ENCODE measurements around the gene RAB11FIP5. TPM values are rescaled to one million over a fixed set of nuclear protein-coding genes. Genes with fewer than 3 reads are reported as not detected.

RAB11FIP5 gene
- total RNA-seq, 6 experiments from 2014 or later: 4.5 to 12.7 (median 9.0) TPM

DNA sequence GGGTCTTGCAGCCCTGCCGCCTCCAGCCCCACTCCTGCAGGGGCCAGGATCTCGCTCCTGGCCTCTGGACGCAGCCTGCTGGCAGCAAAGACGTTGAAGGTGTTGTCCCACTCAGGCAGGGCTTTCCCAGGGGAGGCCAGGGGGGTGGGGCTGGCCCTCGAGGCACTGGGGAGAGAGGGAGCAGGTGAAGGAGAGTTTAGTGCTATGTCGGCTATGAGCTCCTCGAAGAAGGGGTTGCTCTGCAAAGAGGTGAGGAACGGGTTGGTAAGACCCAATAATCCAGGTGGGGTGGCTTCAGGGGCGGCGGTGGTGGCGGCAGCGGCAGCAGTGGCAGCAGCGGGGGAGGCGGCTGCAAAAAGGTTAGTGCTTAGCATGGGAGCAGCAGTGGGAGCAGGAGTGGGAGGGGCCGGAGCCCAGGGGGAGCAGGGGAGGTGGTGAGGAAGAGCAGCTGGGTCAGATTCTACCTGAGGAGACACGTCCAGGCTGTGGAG lies 31.5 kb downstream of the RAB11FIP5 start:
- ATAC-seq (no peak), DNase-seq (peak in 1 of 3 donors; percentile 12)
- Histone ChIP-seq H3K9me3 (no peaks in the 10 kb centered on the region), H3K4me1 (peaks cover 0 to 7% (median 1%) of the 10 kb centered on the region in 4 donors), H3K27ac (no peak overlapping the region), H3K36me3 (no peaks in the 10 kb centered on the region), H3K27me3 (no peaks in the 10 kb centered on the region), H3K4me3 (no peak overlapping the region)
- 89% methylated on average over 13 of the region's 16 CpGs for WGBS (ENCODE audit: insufficient coverage, low coverage, low lambda C conversion rate, missing lambda C conversion rate)
- TF ChIP-seq, protein P1, sequence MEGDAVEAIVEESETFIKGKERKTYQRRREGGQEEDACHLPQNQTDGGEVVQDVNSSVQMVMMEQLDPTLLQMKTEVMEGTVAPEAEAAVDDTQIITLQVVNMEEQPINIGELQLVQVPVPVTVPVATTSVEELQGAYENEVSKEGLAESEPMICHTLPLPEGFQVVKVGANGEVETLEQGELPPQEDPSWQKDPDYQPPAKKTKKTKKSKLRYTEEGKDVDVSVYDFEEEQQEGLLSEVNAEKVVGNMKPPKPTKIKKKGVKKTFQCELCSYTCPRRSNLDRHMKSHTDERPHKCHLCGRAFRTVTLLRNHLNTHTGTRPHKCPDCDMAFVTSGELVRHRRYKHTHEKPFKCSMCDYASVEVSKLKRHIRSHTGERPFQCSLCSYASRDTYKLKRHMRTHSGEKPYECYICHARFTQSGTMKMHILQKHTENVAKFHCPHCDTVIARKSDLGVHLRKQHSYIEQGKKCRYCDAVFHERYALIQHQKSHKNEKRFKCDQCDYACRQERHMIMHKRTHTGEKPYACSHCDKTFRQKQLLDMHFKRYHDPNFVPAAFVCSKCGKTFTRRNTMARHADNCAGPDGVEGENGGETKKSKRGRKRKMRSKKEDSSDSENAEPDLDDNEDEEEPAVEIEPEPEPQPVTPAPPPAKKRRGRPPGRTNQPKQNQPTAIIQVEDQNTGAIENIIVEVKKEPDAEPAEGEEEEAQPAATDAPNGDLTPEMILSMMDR (IDR thresholded peaks at IDR 0.05): no peak
- TF ChIP-seq POLR2A (IDR thresholded peaks at IDR 0.05): no peak
- intact Hi-C loops (cut with DNase I): loop anchor here in 1 of 2 donors (10.0 kb wide), 1 partner anchor 186 kb away; no protein-coding TSS in a partner anchor

DNA sequence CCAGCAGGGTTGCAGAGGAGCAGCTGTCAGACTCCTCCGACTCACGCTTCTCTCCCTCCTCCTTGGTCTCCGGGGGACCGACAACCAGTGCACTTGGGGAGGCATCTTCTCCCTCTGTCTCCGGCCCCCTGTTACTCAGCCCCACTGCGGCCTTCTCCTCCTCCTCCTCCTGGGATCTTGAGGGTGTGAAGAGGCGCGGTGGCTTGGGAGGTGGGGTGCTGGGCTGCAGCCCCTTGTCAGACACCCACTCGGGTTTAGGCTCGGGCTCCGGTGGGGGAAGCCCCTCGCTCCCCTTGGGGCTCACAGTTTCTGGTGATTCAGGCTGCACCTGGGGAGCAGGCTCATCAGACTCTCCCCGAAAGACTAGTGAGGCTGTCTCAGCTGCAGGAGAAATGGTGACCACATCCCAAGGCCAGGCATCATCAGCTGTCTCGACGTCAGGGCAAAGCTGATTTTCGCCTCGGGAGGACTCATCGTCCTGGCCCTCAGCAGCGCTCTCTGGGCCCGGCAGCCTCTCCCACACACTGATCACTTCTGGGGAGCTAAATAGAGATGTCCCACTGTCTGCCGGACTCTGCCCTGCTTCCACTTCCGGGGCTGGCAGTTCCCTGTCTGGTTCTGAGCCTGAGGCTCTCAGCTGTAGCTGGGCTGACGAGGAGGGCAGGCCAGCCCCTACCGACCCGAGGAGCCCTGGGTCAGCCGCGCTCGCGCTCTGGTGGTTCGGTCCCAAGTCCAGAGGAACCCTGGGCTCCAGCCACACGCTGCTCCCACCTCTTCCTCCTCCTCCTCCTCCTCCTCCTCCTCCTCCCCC lies 32.2 kb downstream of the RAB11FIP5 start:
- Histone ChIP-seq H3K9me3 (no peaks in the 10 kb centered on the region), H3K4me3 (no peak overlapping the region), H3K27ac (no peak overlapping the region), H3K36me3 (no peaks in the 10 kb centered on the region), H3K4me1 (peaks cover 0 to 7% (median 1%) of the 10 kb centered on the region in 4 donors), H3K27me3 (no peaks in the 10 kb centered on the region)
- intact Hi-C loops (cut with DNase I): loop anchor here in 1 of 2 donors (10.0 kb wide), 1 partner anchor 186 kb away; no protein-coding TSS in a partner anchor
- 57% methylated on average over 11 of the region's 31 CpGs for WGBS (ENCODE audit: insufficient coverage, low coverage, low lambda C conversion rate, missing lambda C conversion rate)
- ATAC-seq: no peak
- DNase-seq: peak in 1 of 3 donors; percentile 17
- TF ChIP-seq, protein P1 (IDR thresholded peaks at IDR 0.05): no peak

DNA sequence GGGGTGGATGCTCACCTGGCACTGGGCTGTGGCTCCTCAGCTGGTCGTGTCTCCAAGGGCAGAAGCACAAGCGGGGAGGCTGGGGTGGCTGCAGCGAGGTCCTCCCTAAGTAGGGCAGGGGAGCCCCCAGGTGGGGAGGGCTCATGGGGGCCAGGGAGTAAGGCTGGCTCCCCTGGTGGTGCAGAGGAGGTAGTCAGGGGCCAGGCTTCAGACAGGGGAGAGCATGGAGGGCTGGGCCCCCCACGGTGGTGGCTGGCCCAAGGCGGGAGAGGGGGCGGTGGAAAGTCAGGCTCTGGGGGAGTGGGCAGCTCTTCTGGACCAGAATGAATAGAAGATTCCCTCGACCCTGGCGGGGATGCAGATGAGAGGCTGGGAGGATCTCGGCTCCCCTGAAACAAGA lies 33.1 kb downstream of the RAB11FIP5 start:
- no peak for DNase-seq
- 100% methylated on average over 2 of the region's 9 CpGs for WGBS (ENCODE audit: insufficient coverage, low coverage, low lambda C conversion rate, missing lambda C conversion rate)
- Histone ChIP-seq H3K4me1 (peaks cover 0 to 7% (median 1%) of the 10 kb centered on the region in 4 donors), H3K27me3 (no peaks in the 10 kb centered on the region), H3K27ac (no peak overlapping the region), H3K9me3 (no peaks in the 10 kb centered on the region), H3K4me3 (no peak overlapping the region), H3K36me3 (no peaks in the 10 kb centered on the region)
- ATAC-seq: no peak
- intact Hi-C loops (cut with DNase I): loop anchor here (10.0 kb wide), 2 partner anchors 85 to 185 kb away; no protein-coding TSS in a partner anchor
- no peak for TF ChIP-seq POLR2A (IDR thresholded peaks at IDR 0.05)
- TF ChIP-seq, protein P1 (IDR thresholded peaks at IDR 0.05): no peak

DNA sequence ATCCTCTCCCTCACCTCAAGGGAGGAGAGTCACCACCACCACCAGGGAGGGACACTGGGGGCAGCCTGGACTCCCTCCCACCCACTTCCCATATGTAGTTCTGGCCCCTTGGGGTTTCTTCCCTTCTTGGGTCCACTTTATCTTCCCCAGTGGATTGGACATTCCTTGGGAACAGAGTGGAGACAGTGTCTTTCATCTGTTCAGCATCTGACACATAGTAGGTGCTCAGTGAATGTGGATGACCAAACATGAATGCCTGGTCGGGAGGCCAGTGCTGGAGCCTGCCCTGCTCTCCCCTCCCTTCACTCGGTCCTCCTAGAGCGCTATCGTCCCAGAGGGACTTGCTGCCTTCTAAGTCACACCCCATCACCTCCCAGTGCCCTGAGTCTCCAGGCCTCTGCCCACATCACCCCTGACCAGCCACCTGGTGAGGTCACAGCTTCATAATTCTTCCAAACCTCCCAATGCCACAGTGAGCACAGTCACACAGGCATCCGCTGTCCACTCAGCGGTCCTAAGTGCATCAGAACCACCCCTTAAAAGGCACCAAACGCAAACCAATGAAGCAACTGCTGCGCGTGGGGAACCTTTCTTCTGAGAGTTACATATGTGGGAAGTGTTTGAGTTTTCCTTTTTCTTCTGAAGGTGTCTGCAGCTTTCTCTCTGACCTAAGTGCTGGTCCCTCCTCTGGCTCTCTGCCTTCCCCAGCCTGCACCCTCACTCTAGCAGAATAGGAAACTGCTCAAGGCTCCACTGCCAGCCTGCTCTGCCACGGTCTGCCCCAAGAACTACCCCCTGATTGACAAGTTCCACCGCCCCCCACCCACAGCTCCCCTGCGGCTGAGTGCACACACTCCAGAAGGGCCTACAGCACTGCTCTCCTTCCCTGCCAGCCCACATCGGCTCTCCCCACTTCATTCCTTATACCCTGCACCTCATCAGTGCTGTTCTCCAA lies 34.0 kb downstream of the RAB11FIP5 start:
- TF ChIP-seq, protein P1 (IDR thresholded peaks at IDR 0.05): no peak
- no peak for TF ChIP-seq POLR2A (IDR thresholded peaks at IDR 0.05)
- H3K9me3 ChIP-seq: no peaks in the 10 kb centered on the region
- ATAC-seq (no peak), DNase-seq (peak in 1 of 3 donors; percentile 8)
- H3K4me3 ChIP-seq: no peak overlapping the region
- WGBS (ENCODE audit: insufficient coverage, low coverage, low lambda C conversion rate, missing lambda C conversion rate): 79% methylated on average over 4 of the region's 13 CpGs
- intact Hi-C loops (cut with DNase I): loop anchor here (10.0 kb wide), 1 partner anchor 84 kb away; no protein-coding TSS in a partner anchor
- no peak overlapping the region for H3K27ac ChIP-seq
- no peaks in the 10 kb centered on the region for H3K27me3 ChIP-seq
- no peaks in the 10 kb centered on the region for H3K36me3 ChIP-seq
- H3K4me1 ChIP-seq: no peaks in the 10 kb centered on the region
